A673 (cell line): ENCODE measurements around the gene NUP35. TPM values are rescaled to one million over a fixed set of nuclear protein-coding genes. Genes with fewer than 3 reads are reported as not detected.

Experiments
- BruUV-seq: library from RNA; stranded (reverse); fragments of 400-500 nt; replicated peaks from 2 replicates; lab custom pipeline; 2021; lab: Mats Ljungman, UMichigan
- CTCF ChIA-PET: fragments of 300-600 bp; sonication (Branson Sonifier 250); formaldehyde crosslinking; loops from one replicate; lab custom pipeline; 2022; ENCODE audit warnings: antibody characterized with exemption; lab: Charles Lee
- POLR2A ChIA-PET: fragments of 300-600 bp; sonication (Branson Sonifier 250); formaldehyde crosslinking; loops from one replicate; lab custom pipeline; 2022; ENCODE audit warnings: antibody characterized with exemption; ENCODE audit not compliant: low non-redundant PET; lab: Charles Lee
- DNase-seq: peaks from one replicate; pipeline ENCODE4 v3.0.0-alpha.2; 2015; ENCODE audit warnings: low spot score
- H3K27ac ChIP-seq: fragments of 200-600 bp; sonication (generic); 2 replicates; pipeline ENCODE4 v1.5.1; 2016; ENCODE audit warnings: mixed run types, low read depth, mild to moderate bottlenecking, mixed read lengths, antibody characterized with exemption, low read length; ENCODE audit not compliant: poor library complexity, severe bottlenecking
- H3K27me3 ChIP-seq: fragments of 200-600 bp; sonication (generic); replicated peaks from 2 replicates; pipeline ENCODE4 v1.6.1; 2017; ENCODE audit warnings: mixed run types, low read depth, mild to moderate bottlenecking, mixed read lengths, antibody characterized with exemption, low read length; ENCODE audit not compliant: insufficient read depth, poor library complexity
- H3K36me3 ChIP-seq: fragments of 200-600 bp; sonication (generic); 2 replicates; pipeline ENCODE4 v1.6.1; 2016; ENCODE audit warnings: mixed run types, mild to moderate bottlenecking, mixed read lengths, antibody characterized with exemption, low read length; ENCODE audit not compliant: insufficient read depth, poor library complexity, severe bottlenecking
- H3K4me1 ChIP-seq: fragments of 200-600 bp; sonication (generic); 2 replicates; pipeline ENCODE4 v1.6.1; 2017; ENCODE audit warnings: mixed run types, mild to moderate bottlenecking, mixed read lengths, antibody characterized with exemption, low read length; ENCODE audit not compliant: insufficient read depth, poor library complexity, severe bottlenecking
- H3K4me3 ChIP-seq: fragments of 200-600 bp; sonication (generic); 2 replicates; pipeline ENCODE4 v1.5.1; 2016; ENCODE audit warnings: low read depth, mixed run types, mild to moderate bottlenecking, mixed read lengths, low read length; ENCODE audit not compliant: poor library complexity, severe bottlenecking
- H3K9me3 ChIP-seq: fragments of 200-600 bp; sonication (generic); 2 replicates; pipeline ENCODE4 v1.6.1; 2016; ENCODE audit warnings: mixed run types, low read depth, mild to moderate bottlenecking, mixed read lengths, antibody characterized with exemption, low read length; ENCODE audit not compliant: poor library complexity, severe bottlenecking
- EZH2 ChIP-seq: fragments of 200-600 bp; sonication (generic); IDR thresholded peaks from 2 replicates; pipeline ENCODE4 v1.6.1; 2017; ENCODE audit warnings: borderline replicate concordance, low read depth, mild to moderate bottlenecking, mixed read lengths, antibody characterized with exemption, low read length; ENCODE audit not compliant: poor library complexity, severe bottlenecking
- intact Hi-C: fragments of 100-400 bp; cut with micrococcal nuclease; formaldehyde crosslinking; loops from one replicate; pipeline ENCODE4 v1.10.0; 2022; ENCODE audit not compliant: unreplicated experiment
- total RNA-seq: library from RNA; stranded (reverse); gene quantifications from 2 replicates; pipeline ENCODE4 v1.2.3, GENCODE V29; 2021
- TF ChIP-seq, protein P1 (sequence below): fragments of 300-800, 200-600 bp; sonication (generic); conservative IDR thresholded peaks from 2 replicates; pipeline ENCODE4 v1.5.1; 2017; ENCODE audit warnings: low read depth, mild to moderate bottlenecking, antibody characterized with exemption, low read length, moderate library complexity, mixed read lengths

NUP35 gene
- total RNA-seq, 1 experiment from 2014 or later, result 62.0 TPM

DNA sequence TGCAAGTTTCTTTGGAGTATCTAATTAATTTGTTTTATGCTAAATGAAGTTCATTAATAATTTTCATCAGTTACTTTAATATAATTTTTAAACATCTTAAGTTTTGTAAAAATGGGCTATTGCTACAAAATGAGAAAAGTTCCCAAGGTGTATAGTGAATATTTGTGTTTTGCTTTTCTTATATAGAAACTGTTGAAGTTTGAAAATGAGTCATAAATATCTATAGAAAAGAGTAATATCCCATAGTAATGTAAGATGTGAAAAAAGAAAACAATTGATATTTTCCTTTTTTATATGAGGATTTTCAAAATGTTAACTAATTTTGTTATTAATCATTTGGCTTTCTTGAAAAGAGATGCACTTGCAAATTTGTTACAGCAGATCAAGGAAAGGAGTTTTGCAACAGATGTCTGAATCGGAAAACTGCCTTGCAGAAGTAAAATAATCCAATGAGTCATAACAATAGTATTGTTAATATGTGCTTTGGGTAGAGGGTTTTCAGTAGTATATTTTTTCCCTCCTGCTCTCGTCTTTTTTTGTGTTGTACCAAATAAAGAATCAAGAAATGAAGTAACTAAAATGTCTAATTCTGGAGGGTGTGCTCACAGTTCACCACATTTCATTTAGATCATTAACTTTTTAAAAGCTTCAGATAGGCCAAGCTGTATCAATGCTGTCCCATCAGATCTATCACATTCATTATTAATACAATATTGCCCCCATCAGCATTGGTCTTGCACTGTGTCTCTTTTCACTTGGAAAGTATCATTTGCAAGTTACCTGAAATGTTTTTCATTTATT lies 30.2 kb upstream of the NUP35 start:
- peak; percentile 22 for DNase-seq
- BruUV-seq, result no TSS peak
- POLR2A ChIA-PET, result interaction anchor here (0.6 kb wide), 1 partner anchor 585 kb away, joined by 4 read pairs; no protein-coding TSS in a partner anchor

DNA sequence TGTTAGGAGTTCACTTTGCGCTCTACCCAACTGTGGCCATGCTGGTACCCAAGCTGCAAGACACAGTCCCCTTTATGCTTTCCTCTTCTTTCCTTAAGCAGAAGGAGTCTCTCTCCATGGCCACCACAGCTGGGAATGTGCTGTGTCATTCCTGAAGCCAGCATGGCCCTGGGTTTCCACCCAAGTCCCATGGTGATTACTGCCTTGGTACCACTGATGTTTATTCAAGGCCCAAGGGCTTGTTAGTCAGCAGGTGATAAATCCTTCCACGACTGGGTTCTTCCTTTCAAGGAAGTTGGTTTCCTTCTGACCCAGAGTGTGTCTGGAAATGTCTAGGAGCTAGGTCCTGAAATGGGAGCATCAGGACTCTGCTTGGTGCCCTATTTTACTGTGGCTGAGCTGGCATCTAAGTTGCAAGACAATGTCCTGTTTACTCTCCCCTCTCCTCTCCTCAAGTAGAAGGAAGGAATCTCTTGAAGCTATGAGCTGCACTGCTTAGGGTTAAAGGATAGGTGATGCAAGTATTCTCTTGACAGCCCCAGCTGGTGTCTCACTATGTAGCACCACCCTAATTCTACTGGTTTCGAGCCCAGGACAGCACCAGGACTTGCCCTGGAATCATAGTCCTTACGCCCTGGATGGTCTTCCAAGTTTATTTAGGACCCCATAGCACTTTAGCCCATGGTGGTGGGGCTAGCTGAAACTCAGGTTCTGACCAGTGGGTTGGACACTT lies 18.7 kb upstream of the NUP35 start:
- no peaks in the 10 kb centered on the region for H3K4me1 ChIP-seq
- no peak overlapping the region for H3K4me3 ChIP-seq
- BruUV-seq, result no TSS peak
- DNase-seq, result no peak
- ChIA-PET POLR2A (no interaction called here), CTCF (no interaction called here)
- no peaks in the 10 kb centered on the region for H3K9me3 ChIP-seq
- intact Hi-C loops, result no loop called here
- no peak for TF ChIP-seq EZH2
- TF ChIP-seq, protein P1, sequence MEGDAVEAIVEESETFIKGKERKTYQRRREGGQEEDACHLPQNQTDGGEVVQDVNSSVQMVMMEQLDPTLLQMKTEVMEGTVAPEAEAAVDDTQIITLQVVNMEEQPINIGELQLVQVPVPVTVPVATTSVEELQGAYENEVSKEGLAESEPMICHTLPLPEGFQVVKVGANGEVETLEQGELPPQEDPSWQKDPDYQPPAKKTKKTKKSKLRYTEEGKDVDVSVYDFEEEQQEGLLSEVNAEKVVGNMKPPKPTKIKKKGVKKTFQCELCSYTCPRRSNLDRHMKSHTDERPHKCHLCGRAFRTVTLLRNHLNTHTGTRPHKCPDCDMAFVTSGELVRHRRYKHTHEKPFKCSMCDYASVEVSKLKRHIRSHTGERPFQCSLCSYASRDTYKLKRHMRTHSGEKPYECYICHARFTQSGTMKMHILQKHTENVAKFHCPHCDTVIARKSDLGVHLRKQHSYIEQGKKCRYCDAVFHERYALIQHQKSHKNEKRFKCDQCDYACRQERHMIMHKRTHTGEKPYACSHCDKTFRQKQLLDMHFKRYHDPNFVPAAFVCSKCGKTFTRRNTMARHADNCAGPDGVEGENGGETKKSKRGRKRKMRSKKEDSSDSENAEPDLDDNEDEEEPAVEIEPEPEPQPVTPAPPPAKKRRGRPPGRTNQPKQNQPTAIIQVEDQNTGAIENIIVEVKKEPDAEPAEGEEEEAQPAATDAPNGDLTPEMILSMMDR, result no peak
- no peak overlapping the region for H3K27ac ChIP-seq
- H3K27me3 ChIP-seq, result no peaks in the 10 kb centered on the region
- no peaks in the 10 kb centered on the region for H3K36me3 ChIP-seq

More for the DNA sequence above, 30.2 kb upstream of the NUP35 start:
- no peak overlapping the region for H3K27ac ChIP-seq
- CTCF ChIA-PET, result no interaction called here
- no peaks in the 10 kb centered on the region for H3K36me3 ChIP-seq
- intact Hi-C loops, result no loop called here
- H3K9me3 ChIP-seq, result no peaks in the 10 kb centered on the region
- no peak overlapping the region for H3K4me3 ChIP-seq
- H3K4me1 ChIP-seq, result no peaks in the 10 kb centered on the region
- no peak for TF ChIP-seq EZH2
- TF ChIP-seq, protein P1, result 0 out of 2 replicates have a peak, but pooled peaks have one; percentile 14
- H3K27me3 ChIP-seq, result no peaks in the 10 kb centered on the region

- CTCF ChIA-PET, result no interaction called here
- no peaks in the 10 kb centered on the region for H3K4me1 ChIP-seq
- DNase-seq, result no peak
Measured at GRCh38 chr2:183112577-183112976, 11.7 kb upstream of the NUP35 start.

More at GRCh38 chr2:183112577-183112976, 11.7 kb upstream of the NUP35 start:
- BruUV-seq, result no TSS peak
- H3K36me3 ChIP-seq, result no peaks in the 10 kb centered on the region
- TF ChIP-seq, protein P1, result no peak
- TF ChIP-seq EZH2, result no peak
- no peak overlapping the region for H3K4me3 ChIP-seq
- intact Hi-C loops, result no loop called here
- H3K27ac ChIP-seq, result no peak overlapping the region
- no peaks in the 10 kb centered on the region for H3K27me3 ChIP-seq
- POLR2A ChIA-PET, result no interaction called here
- H3K9me3 ChIP-seq, result no peaks in the 10 kb centered on the region
